IMR-90 (cell line): ENCODE data around the gene RBFOX2. TPM values are rescaled to one million over a fixed set of nuclear protein-coding genes. Genes with fewer than 3 reads are reported as not detected.

Experiments used
- ATAC-seq: fragments of 200-7000 bp; cut with Tn5 transposase; 2 replicates; pipeline ENCODE4 v1.9.1; 2020; ENCODE audit warnings: low read depth, mild to moderate bottlenecking, moderate library complexity
- BruUV-seq: library from RNA; stranded (reverse); fragments of 400-500 nt; replicated peaks from 2 replicates; lab custom pipeline; 2021; lab: Mats Ljungman, UMichigan
- CTCF ChIA-PET: fragments of 300-600 bp; formaldehyde crosslinking; extraction: SDS; loops from one replicate; lab custom pipeline; 2021; ENCODE audit warnings: antibody characterized with exemption; lab: Yijun Ruan, JAX
- POLR2A ChIA-PET: fragments of 300-600 bp; sonication (Branson Sonifier 250); formaldehyde crosslinking; loops from one replicate; lab custom pipeline; 2022; ENCODE audit warnings: antibody characterized with exemption; ENCODE audit not compliant: unreplicated experiment; lab: Charles Lee
- DNase-seq: peaks from one replicate; pipeline ENCODE4 v3.0.0; 2013
- H2AFZ ChIP-seq: replicated peaks from 2 replicates; pipeline ENCODE3; 2013; ENCODE audit warnings: low read length, mild to moderate bottlenecking; ENCODE audit not compliant: poor library complexity
- H2AK5ac ChIP-seq: 2 replicates; pipeline ENCODE4 v1.6.1; 2013; ENCODE audit warnings: low read depth, low read length, inconsistent platforms
- H2AK9ac ChIP-seq: replicated peaks from 2 replicates; pipeline ENCODE3; 2013; ENCODE audit warnings: mild to moderate bottlenecking, low read depth, low read length, moderate library complexity; ENCODE audit not compliant: poor library complexity
- H2BK120ac ChIP-seq: 2 replicates; pipeline ENCODE4 v1.6.1; 2013; ENCODE audit warnings: low read depth, low read length, inconsistent platforms
- H2BK15ac ChIP-seq: 3 replicates; pipeline ENCODE4 v1.6.1; 2013; ENCODE audit warnings: low read depth, low read length, inconsistent platforms
- H2BK20ac ChIP-seq: 2 replicates; pipeline ENCODE4 v1.6.1; 2013; ENCODE audit warnings: low read depth, mild to moderate bottlenecking, inconsistent platforms, low read length, moderate library complexity
- H2BK5ac ChIP-seq: 2 replicates; pipeline ENCODE4 v1.6.1; 2013; ENCODE audit warnings: mild to moderate bottlenecking, low read depth, low read length, inconsistent platforms; ENCODE audit not compliant: poor library complexity, severe bottlenecking
- H3K14ac ChIP-seq: replicated peaks from 2 replicates; pipeline ENCODE4 v1.6.1; 2013; ENCODE audit warnings: low read depth, low read length, inconsistent platforms
- H3K18ac ChIP-seq: 2 replicates; pipeline ENCODE4 v1.6.1; 2013; ENCODE audit warnings: low read depth, low read length, control low read depth
- H3K23ac ChIP-seq: 2 replicates; pipeline ENCODE4 v1.6.1; 2013; ENCODE audit warnings: low read depth, low read length, inconsistent platforms
- H3K27ac ChIP-seq: 2 replicates; pipeline ENCODE4 v1.5.1; 2013; ENCODE audit warnings: mild to moderate bottlenecking, control low read depth, low read length; ENCODE audit not compliant: insufficient read depth
- H3K27me3 ChIP-seq: 2 replicates; pipeline ENCODE4 v1.6.1; 2013; ENCODE audit warnings: low read length; ENCODE audit not compliant: control insufficient read depth, insufficient read depth
- H3K36me3 ChIP-seq: 2 replicates; pipeline ENCODE4 v1.6.1; 2013; ENCODE audit warnings: low read length, mixed read lengths; ENCODE audit not compliant: control insufficient read depth, insufficient read depth
- H3K4ac ChIP-seq: 2 replicates; pipeline ENCODE4 v1.6.1; 2013; ENCODE audit warnings: low read depth, low read length, inconsistent platforms
- H3K4me1 ChIP-seq: 2 replicates; pipeline ENCODE4 v1.6.1; 2013; ENCODE audit warnings: low read length, mixed read lengths; ENCODE audit not compliant: control insufficient read depth, insufficient read depth
- H3K4me2 ChIP-seq: 2 replicates; pipeline ENCODE4 v1.6.1; 2013; ENCODE audit warnings: low read depth, mild to moderate bottlenecking, control low read depth, low read length, moderate library complexity
- H3K4me3 ChIP-seq: 2 replicates; pipeline ENCODE4 v1.5.1; 2013; ENCODE audit warnings: low read depth, mild to moderate bottlenecking, control low read depth, low read length, moderate library complexity; ENCODE audit not compliant: insufficient read depth
- H3K56ac ChIP-seq: 2 replicates; pipeline ENCODE4 v1.6.1; 2013; ENCODE audit warnings: low read length, inconsistent platforms; ENCODE audit not compliant: insufficient read depth; ENCODE audit errors: extremely low read depth
- H3K79me1 ChIP-seq, 2 experiments: 2 replicates each; pipeline ENCODE4 v1.6.1; 2013; ENCODE audit warnings: low read length in 2 of 2, inconsistent platforms in 1 of 2, low read depth in 1 of 2
- H3K9ac ChIP-seq: 2 replicates; pipeline ENCODE4 v1.6.1; 2013; ENCODE audit warnings: low read depth, low read length, control low read depth
- H3K9me1 ChIP-seq: 2 replicates; pipeline ENCODE4 v1.6.1; 2013; ENCODE audit warnings: low read length, inconsistent platforms; ENCODE audit not compliant: insufficient read depth
- H3K9me3 ChIP-seq: 2 replicates; pipeline ENCODE4 v1.6.1; 2013; ENCODE audit warnings: low read length; ENCODE audit not compliant: control insufficient read depth, insufficient read depth
- H4K20me1 ChIP-seq: 2 replicates; pipeline ENCODE4 v1.6.1; 2013; ENCODE audit warnings: low read length, inconsistent platforms; ENCODE audit not compliant: insufficient read depth
- H4K5ac ChIP-seq: 2 replicates; pipeline ENCODE4 v1.6.1; 2013; ENCODE audit warnings: mild to moderate bottlenecking, low read depth, low read length, control low read depth
- H4K8ac ChIP-seq, 2 experiments: 2 replicates each; pipeline ENCODE4 v1.6.1; 2013; ENCODE audit warnings: low read depth in 2 of 2, low read length in 2 of 2, control low read depth in 1 of 2, inconsistent platforms in 1 of 2
- H4K91ac ChIP-seq: 2 replicates; pipeline ENCODE4 v1.6.1; 2013; ENCODE audit warnings: low read depth, low read length, inconsistent platforms; ENCODE audit not compliant: insufficient read depth
- BHLHE40 ChIP-seq: fragments of 150-350 bp; IDR thresholded peaks from 2 replicates; pipeline ENCODE4 v1.6.1; 2016; ENCODE audit warnings: mild to moderate bottlenecking, low read depth, low read length
- CHD1 ChIP-seq: IDR thresholded peaks from 2 replicates; pipeline ENCODE4 v1.6.1; 2012; ENCODE audit warnings: low read depth, low read length, improper control_type of control experiment
- FOS ChIP-seq: fragments of 150-350 bp; IDR thresholded peaks from 2 replicates; pipeline ENCODE4 v1.6.1; 2016; ENCODE audit warnings: low read depth, low read length
- MAFK ChIP-seq: IDR thresholded peaks from 2 replicates; pipeline ENCODE4 v1.6.1; 2012; ENCODE audit warnings: low read depth, low read length, improper control_type of control experiment
- RCOR1 ChIP-seq: IDR thresholded peaks from 2 replicates; pipeline ENCODE4 v1.6.1; 2012; ENCODE audit warnings: mild to moderate bottlenecking, low read length, improper control_type of control experiment; ENCODE audit not compliant: insufficient replicate concordance
- WGBS, 2 experiments: methylation state at CpG; one replicate each; pipeline versions ENCODE4 v1.1.5 to v1.1.7; 2013; ENCODE audit warnings: missing lambda C conversion rate in 2 of 2; ENCODE audit not compliant: insufficient read length in 1 of 2; ENCODE audit errors: extremely low coverage in 2 of 2; 5-methylcytosine and 5-hydroxymethylcytosine counted together
- dilution Hi-C: fragments of 300-500 bp; cut with HindIII; formaldehyde crosslinking; loops from one replicate; pipeline ENCODE4 v1.14.3; 2018; ENCODE audit warnings: low sequenced_read_pairs; ENCODE audit not compliant: unreplicated experiment
- in situ Hi-C: fragments of 300-500 bp; cut with MboI; formaldehyde crosslinking; loops from 3 replicates; pipeline ENCODE4 v1.14.3; 2019; ENCODE audit warnings: low sequenced_read_pairs, inconsistent platforms, mixed read lengths
- intact Hi-C: fragments of 100-400 bp; cut with micrococcal nuclease; formaldehyde crosslinking; loops from 2 replicates; pipeline ENCODE4 v1.10.0; 2022
- polyA plus RNA-seq, 3 experiments: library from polyadenylated mRNA; depleted of rRNA; stranded (reverse); fragments of >200 nt; gene quantifications; 2 replicates each; pipeline ENCODE4 v1.2.3, GENCODE V29; 2012; ENCODE audit warnings: low replicate concordance in 1 of 3
- total RNA-seq: library from RNA; depleted of rRNA; stranded (reverse); fragments of >200 nt; gene quantifications from 2 replicates; pipeline ENCODE4 v1.2.3, GENCODE V29; 2012

Gene RBFOX2
- total and polyA plus RNA-seq, 2 of the 4 experiments (the other 2 are of a cell fraction) = 146 to 178 TPM

GRCh38 chr22:35993048-35993714 lies 35.4 kb downstream of the RBFOX2 start:
- Histone ChIP-seq H3K36me3 (no peaks in the 10 kb centered on the region), H3K27ac (no peak overlapping the region), H3K4me1 (peaks cover 22% of the 10 kb centered on the region), H2AK9ac (no peak overlapping the region), H4K20me1 (no peaks in the 10 kb centered on the region; the same call in 1 of the 2 replicates), H3K14ac (no peak overlapping the region), H2AFZ (no peak overlapping the region), H2BK5ac (no peak overlapping the region), H3K9me1 (peaks cover 17% of the 10 kb centered on the region), H3K9ac (no peak overlapping the region), H3K56ac (no peak overlapping the region), H4K8ac (no peak overlapping the region), H3K4me3 (no peak overlapping the region), H3K18ac (no peak overlapping the region), H2BK120ac (no peak overlapping the region), H3K27me3 (no peaks in the 10 kb centered on the region), H3K4me2 (no peak overlapping the region), H3K9me3 (no peaks in the 10 kb centered on the region), H4K91ac (no peak overlapping the region), H3K23ac (no peak overlapping the region), H3K4ac (no peak overlapping the region; the same call in 1 of the 2 replicates), H2AK5ac (no peak overlapping the region), H4K5ac (no peak overlapping the region), H3K79me1 (peaks cover 45 to 88% of the 10 kb centered on the region in 2 experiments), H2BK20ac (no peak overlapping the region), H2BK15ac (no peak overlapping the region)
- dilution Hi-C loops (no loop called here), in situ Hi-C loops (no loop called here), intact Hi-C loops (loop anchor here (5.0 kb wide), 1 partner anchor 34 kb away; the partner anchor contains the start of gene RBFOX2)
- ChIA-PET POLR2A (no interaction called here), CTCF (interaction anchor here (1.0 to 1.6 kb wide), 2 partner anchors 61 to 72 kb away, joined by 3 to 5 read pairs; no protein-coding TSS in a partner anchor)
- WGBS, 2 experiments = no CpG with 5 or more reads among the region's 3 CpGs
- DNase-seq = no peak
- TF ChIP-seq BHLHE40 (no peak), RCOR1 (no peak), FOS (no peak), CHD1 (no peak), MAFK (no peak)
- ATAC-seq = no peak
- no TSS peak for BruUV-seq
